Activated T-cell treated with anti-CD3 and anti-CD28 coated beads, Interleukin-2, amount 50 U/mL, for 24 hours (primary cell): ENCODE data around the gene C3orf85.

Experiments used
- DNase-seq: peaks from one replicate; pipeline ENCODE4 v3.0.0-alpha.2; 2020
- H3K27ac Mint-ChIP-seq: 2 replicates; pipeline ENCODE4 v1.8.0; 2020; ENCODE audit warnings: mild to moderate bottlenecking, mixed read lengths
- H3K27me3 Mint-ChIP-seq: 2 replicates; pipeline ENCODE4 v1.8.0; 2020; ENCODE audit warnings: mixed read lengths
- H3K36me3 Mint-ChIP-seq: 2 replicates; pipeline ENCODE4 v1.8.0; 2020; ENCODE audit warnings: low read depth, mixed read lengths
- H3K4me1 Mint-ChIP-seq: 2 replicates; pipeline ENCODE4 v1.8.0; 2020; ENCODE audit warnings: low read depth, mixed read lengths
- H3K4me3 Mint-ChIP-seq: 2 replicates; pipeline ENCODE4 v1.8.0; 2020; ENCODE audit warnings: mild to moderate bottlenecking, moderate library complexity, mixed read lengths
- H3K9me3 Mint-ChIP-seq: 2 replicates; pipeline ENCODE4 v1.8.0; 2020; ENCODE audit warnings: mixed read lengths

C3orf85 gene, protein sequence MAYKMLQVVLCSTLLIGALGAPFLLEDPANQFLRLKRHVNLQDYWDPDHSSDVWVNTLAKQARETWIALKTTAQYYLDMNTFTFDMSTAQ

GRCh38 chr3:109136523-109136922 is at the start of gene C3orf85:
TSS of gene C3orf85 (plus strand) at chr3:109136719. CDS start at chr3:109136848, 129 bp downstream.
- no peak within 1 kb of the TSS for H3K4me3 Mint-ChIP-seq
- H3K9me3 Mint-ChIP-seq, result no peaks in the 10 kb centered on the region
- no peak within 1 kb of the TSS for H3K27ac Mint-ChIP-seq
- H3K36me3 Mint-ChIP-seq, result no peaks in the 10 kb centered on the region
- no peaks in the 10 kb centered on the region for H3K27me3 Mint-ChIP-seq
- no peaks in the 10 kb centered on the region for H3K4me1 Mint-ChIP-seq
- DNase-seq, result no peak

- H3K36me3 Mint-ChIP-seq, result no peaks in the 10 kb centered on the region
- H3K4me3 Mint-ChIP-seq, result no peak overlapping the region
- H3K9me3 Mint-ChIP-seq, result no peaks in the 10 kb centered on the region
- DNase-seq, result no peak
- H3K27ac Mint-ChIP-seq, result peak overlapping the region; percentile 16
- peaks cover 19% of the 10 kb centered on the region for H3K27me3 Mint-ChIP-seq
- peaks cover 6% of the 10 kb centered on the region for H3K4me1 Mint-ChIP-seq
Observed at GRCh38 chr3:109089265-109089664, 47.3 kb upstream of the C3orf85 start.

DNA sequence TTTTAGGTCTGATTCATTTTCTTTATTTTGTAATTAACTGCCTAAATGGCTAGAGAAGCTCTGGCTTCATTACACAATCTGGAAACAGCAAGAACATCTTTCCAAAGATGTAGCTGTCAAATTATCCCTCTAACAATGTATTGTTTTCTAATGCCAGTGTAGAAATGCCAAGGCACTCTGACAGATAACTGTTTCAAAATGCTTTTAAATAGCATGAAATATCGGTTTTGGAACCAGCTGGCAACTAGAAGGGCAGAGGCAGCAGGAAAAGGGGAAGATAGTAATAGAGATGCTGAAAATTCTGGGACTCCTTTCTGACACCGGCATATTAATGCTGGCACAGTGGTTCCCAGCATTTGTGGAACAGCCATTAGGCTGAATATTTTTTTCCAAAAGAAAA is 44.7 kb upstream of the C3orf85 start:
- Mint-ChIP-seq H3K27ac (no peak overlapping the region), H3K4me1 (peaks cover 6% of the 10 kb centered on the region), H3K4me3 (no peak overlapping the region), H3K9me3 (no peaks in the 10 kb centered on the region), H3K27me3 (peaks cover 7% of the 10 kb centered on the region), H3K36me3 (no peaks in the 10 kb centered on the region)
- DNase-seq, result no peak

DNA sequence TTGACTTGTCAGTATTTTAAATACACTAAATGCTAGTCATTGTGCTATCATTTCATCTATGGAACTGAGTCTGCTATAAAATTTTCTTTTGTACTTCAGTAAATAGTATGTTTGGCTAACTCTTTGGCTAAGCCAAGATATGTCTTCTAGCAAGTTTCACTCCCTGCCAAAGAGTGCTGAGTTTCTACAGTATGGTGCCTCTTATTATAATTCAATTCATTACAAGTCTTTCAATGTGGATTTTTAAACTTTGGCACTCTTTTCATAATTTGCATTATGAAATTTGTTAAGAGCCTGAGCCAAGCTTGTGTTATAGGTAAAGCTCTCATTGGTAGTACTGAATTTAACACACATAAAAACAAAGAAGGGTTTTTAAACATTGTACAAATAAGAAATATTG is 43.0 kb upstream of the C3orf85 start:
- Mint-ChIP-seq H3K27ac (no peak overlapping the region), H3K4me1 (peaks cover 6% of the 10 kb centered on the region), H3K36me3 (no peaks in the 10 kb centered on the region), H3K4me3 (no peak overlapping the region), H3K9me3 (no peaks in the 10 kb centered on the region), H3K27me3 (peaks cover 7% of the 10 kb centered on the region)
- DNase-seq, result no peak

- DNase-seq, result no peak
- Mint-ChIP-seq H3K36me3 (no peaks in the 10 kb centered on the region), H3K4me1 (no peaks in the 10 kb centered on the region), H3K27me3 (peaks cover 7% of the 10 kb centered on the region), H3K4me3 (no peak overlapping the region), H3K9me3 (no peaks in the 10 kb centered on the region), H3K27ac (no peak overlapping the region)
Observed at GRCh38 chr3:109095166-109095565, 41.4 kb upstream of the C3orf85 start.

GRCh38 chr3:109098079-109098644 is 38.4 kb upstream of the C3orf85 start:
- H3K27me3 Mint-ChIP-seq, result no peaks in the 10 kb centered on the region
- H3K9me3 Mint-ChIP-seq, result no peaks in the 10 kb centered on the region
- DNase-seq, result no peak
- no peaks in the 10 kb centered on the region for H3K36me3 Mint-ChIP-seq
- no peak overlapping the region for H3K27ac Mint-ChIP-seq
- no peaks in the 10 kb centered on the region for H3K4me1 Mint-ChIP-seq
- H3K4me3 Mint-ChIP-seq, result no peak overlapping the region

DNA sequence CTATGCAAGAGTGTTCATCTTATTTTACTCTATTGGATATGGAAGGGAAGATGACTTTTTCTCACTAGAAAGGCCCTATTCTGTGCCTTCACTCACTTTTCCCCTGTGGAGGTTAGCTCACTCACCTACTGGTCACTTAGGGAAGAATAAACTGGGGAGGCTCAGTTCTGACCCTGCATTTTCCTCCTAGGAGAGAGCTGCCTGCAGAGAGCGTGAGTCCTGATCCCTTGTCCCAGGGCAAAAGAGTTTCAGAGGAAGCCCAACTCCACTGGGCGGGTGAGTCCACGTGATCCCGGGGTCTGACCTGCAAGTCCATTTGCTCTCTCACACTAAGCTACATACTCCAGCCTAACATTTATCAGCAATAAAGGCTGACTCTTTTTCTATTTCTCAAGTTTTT is 26.9 kb upstream of the C3orf85 start:
- no peak overlapping the region for H3K4me3 Mint-ChIP-seq
- no peak for DNase-seq
- H3K27ac Mint-ChIP-seq, result no peak overlapping the region
- H3K9me3 Mint-ChIP-seq, result no peaks in the 10 kb centered on the region
- no peaks in the 10 kb centered on the region for H3K36me3 Mint-ChIP-seq
- peaks cover 8% of the 10 kb centered on the region for H3K27me3 Mint-ChIP-seq
- H3K4me1 Mint-ChIP-seq, result no peaks in the 10 kb centered on the region

- Mint-ChIP-seq H3K27me3 (peaks cover 1% of the 10 kb centered on the region), H3K4me1 (no peaks in the 10 kb centered on the region), H3K36me3 (no peaks in the 10 kb centered on the region), H3K4me3 (no peak overlapping the region), H3K9me3 (no peaks in the 10 kb centered on the region), H3K27ac (no peak overlapping the region)
- DNase-seq, result no peak
Observed at GRCh38 chr3:109112946-109113760, 23.4 kb upstream of the C3orf85 start.

DNA sequence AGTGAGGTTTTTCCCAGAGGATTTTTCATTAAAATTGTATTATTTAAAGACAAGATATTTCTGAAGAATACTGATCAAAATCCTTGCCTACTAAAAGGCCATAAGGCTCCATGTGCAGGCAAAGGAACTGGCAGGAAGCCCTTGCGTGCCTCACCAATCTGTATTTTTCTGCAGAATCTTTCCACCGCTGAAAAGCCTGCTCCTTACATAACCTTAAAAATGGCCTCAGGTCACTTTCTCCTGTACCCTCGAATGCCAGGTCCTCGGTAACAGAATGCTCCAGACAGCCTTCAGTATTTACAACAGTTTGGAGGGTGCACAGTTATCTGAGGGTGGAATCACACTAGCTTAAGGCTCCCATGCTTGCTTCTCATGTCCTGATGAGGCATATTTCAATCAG is 21.8 kb upstream of the C3orf85 start:
- DNase-seq, result no peak
- Mint-ChIP-seq H3K27me3 (peaks cover 2% of the 10 kb centered on the region), H3K36me3 (no peaks in the 10 kb centered on the region), H3K9me3 (no peaks in the 10 kb centered on the region), H3K4me3 (no peak overlapping the region), H3K27ac (no peak overlapping the region), H3K4me1 (no peaks in the 10 kb centered on the region)

DNA sequence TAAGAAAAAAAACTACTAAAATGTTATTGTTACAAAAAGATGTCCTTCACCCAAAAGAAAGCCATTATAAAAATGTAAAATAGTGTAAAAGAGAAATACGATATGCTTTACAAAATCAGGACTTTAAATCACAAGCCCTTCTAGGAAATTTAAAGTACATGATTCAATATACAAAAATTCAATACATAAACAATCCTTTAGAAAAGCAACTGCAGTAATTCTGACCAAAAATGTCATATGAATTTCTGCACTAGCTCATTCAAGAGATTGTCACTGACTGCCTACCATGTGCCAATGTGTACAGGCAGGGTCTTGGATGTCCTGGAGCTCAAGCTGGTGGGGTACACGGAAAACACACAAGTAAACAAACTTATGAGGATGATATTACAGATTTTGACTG is 21.1 kb upstream of the C3orf85 start:
- H3K4me3 Mint-ChIP-seq, result no peak overlapping the region
- peaks cover 2% of the 10 kb centered on the region for H3K27me3 Mint-ChIP-seq
- no peaks in the 10 kb centered on the region for H3K4me1 Mint-ChIP-seq
- H3K27ac Mint-ChIP-seq, result no peak overlapping the region
- no peaks in the 10 kb centered on the region for H3K36me3 Mint-ChIP-seq
- no peak for DNase-seq
- no peaks in the 10 kb centered on the region for H3K9me3 Mint-ChIP-seq

- H3K27ac Mint-ChIP-seq, result no peak overlapping the region
Observed at GRCh38 chr3:109116031-109116430, 20.5 kb upstream of the C3orf85 start.

GRCh38 chr3:109117939-109118338 is 18.6 kb upstream of the C3orf85 start, which contains the start of gene MORC1:
TSS of gene MORC1 (minus strand) at chr3:109118134. CDS start at chr3:109118059, 75 bp downstream.
- H3K4me1 Mint-ChIP-seq, result no peaks in the 10 kb centered on the region

More at GRCh38 chr3:109116031-109116430, 20.5 kb upstream of the C3orf85 start:
- Mint-ChIP-seq H3K4me3 (no peak overlapping the region), H3K27me3 (peaks cover 2% of the 10 kb centered on the region), H3K36me3 (no peaks in the 10 kb centered on the region), H3K4me1 (no peaks in the 10 kb centered on the region), H3K9me3 (no peaks in the 10 kb centered on the region)
- no peak for DNase-seq

DNA sequence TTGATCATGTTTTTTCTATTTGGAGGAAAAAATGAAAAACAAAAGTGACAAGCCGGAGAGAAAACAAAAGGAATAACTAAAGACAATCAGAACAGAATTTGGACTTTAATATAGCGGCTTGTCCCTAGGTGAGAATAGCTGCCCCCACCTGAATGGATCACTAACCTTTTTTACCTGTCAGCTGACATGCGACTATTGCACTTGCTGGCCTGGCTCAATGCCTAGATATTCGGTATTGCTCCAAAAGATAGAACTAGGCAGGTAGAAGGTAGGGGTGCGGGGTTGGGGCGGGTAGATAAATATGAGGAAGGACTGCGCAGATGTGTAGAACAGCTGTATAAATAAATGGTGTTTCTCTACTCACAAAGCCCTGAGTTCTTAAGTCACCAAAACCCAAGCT is 17.9 kb upstream of the C3orf85 start:
- H3K27ac Mint-ChIP-seq, result no peak overlapping the region
- no peak overlapping the region for H3K4me3 Mint-ChIP-seq
- H3K27me3 Mint-ChIP-seq, result peaks cover 2% of the 10 kb centered on the region
- no peaks in the 10 kb centered on the region for H3K4me1 Mint-ChIP-seq
- H3K9me3 Mint-ChIP-seq, result no peaks in the 10 kb centered on the region
- DNase-seq, result no peak
- H3K36me3 Mint-ChIP-seq, result no peaks in the 10 kb centered on the region

More at GRCh38 chr3:109117939-109118338, 18.6 kb upstream of the C3orf85 start, which contains the start of gene MORC1:
- peaks cover 2% of the 10 kb centered on the region for H3K27me3 Mint-ChIP-seq
- no peaks in the 10 kb centered on the region for H3K9me3 Mint-ChIP-seq
- no peaks in the 10 kb centered on the region for H3K36me3 Mint-ChIP-seq
- no peak within 1 kb of the TSS for H3K27ac Mint-ChIP-seq
- no peak within 1 kb of the TSS for H3K4me3 Mint-ChIP-seq
- no peak for DNase-seq

DNA sequence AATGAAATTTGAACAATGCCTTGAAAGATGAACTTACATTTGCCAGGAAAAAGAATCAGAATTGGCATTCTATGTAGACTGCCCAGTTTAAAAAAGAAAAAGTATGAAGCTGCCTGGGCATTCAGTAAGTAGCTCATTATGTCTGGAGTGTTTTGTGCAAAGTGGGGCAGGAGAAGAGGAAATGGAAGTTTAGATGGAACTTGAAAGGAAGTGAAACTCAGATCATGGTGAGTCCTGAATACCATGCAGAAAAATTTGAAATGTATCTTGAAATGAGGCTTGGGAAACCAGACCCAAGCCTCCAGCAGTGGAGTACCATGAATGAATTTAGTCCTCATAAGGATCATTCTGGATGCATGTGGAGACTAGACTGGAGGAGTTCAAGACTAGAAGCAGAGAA is 13.8 kb upstream of the C3orf85 start:
- no peak overlapping the region for H3K4me3 Mint-ChIP-seq
- H3K36me3 Mint-ChIP-seq, result no peaks in the 10 kb centered on the region
- H3K27ac Mint-ChIP-seq, result no peak overlapping the region
- H3K4me1 Mint-ChIP-seq, result no peaks in the 10 kb centered on the region
- no peak for DNase-seq
- no peaks in the 10 kb centered on the region for H3K9me3 Mint-ChIP-seq
- peaks cover 2% of the 10 kb centered on the region for H3K27me3 Mint-ChIP-seq

- H3K27me3 Mint-ChIP-seq, result no peaks in the 10 kb centered on the region
- H3K27ac Mint-ChIP-seq, result no peak overlapping the region
- DNase-seq, result no peak
- H3K4me3 Mint-ChIP-seq, result no peak overlapping the region
- H3K36me3 Mint-ChIP-seq, result no peaks in the 10 kb centered on the region
- peaks cover 2% of the 10 kb centered on the region for H3K9me3 Mint-ChIP-seq
- no peaks in the 10 kb centered on the region for H3K4me1 Mint-ChIP-seq
Observed at GRCh38 chr3:109125902-109126301, 10.6 kb upstream of the C3orf85 start.
